ENCODE results near the gene ABHD12. TPM values are rescaled to one million over a fixed set of nuclear protein-coding genes. Genes with fewer than 3 reads are reported as not detected.

ABHD12 gene
- total RNA-seq, 3 donors from 2014 or later = 26.9 to 67.7 (median 53.4) TPM

DNA sequence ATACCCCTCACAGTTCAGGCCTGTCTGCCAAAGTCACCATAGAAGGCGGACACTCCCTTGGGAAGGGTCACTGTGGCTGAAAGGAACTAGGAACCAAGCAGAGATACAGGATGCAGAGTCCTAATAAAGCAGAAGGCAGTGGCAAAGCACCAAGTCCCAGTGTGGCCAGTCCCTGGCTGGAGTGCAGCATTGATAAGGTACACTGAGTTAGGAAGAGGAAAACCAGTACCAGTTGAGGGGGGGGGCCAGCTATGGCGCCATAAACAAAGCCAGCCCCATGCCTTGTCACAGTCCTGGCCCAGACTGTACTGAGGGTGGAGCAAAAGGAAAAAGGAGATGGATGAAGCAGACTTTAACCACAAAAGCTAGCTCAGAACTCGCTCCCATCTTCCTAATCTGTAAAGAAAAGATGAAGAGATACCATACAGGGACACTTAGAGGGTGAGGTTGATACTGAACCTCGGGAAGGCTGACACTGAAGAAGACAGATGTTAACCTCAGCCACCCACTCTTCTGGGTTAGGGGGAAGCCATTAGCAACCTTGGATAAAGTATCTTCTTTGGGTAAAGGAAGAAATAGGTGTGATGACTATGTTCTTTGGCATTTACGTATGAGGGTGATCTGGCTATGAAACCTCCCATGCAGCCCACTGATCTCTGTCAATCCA, 7.8 kb downstream of the ABHD12 start:
- no peak overlapping the region for H3K27ac ChIP-seq
- no peaks in the 10 kb centered on the region for H3K9me3 ChIP-seq
- H3K4me1 ChIP-seq = no peaks in the 10 kb centered on the region
- H3K27me3 ChIP-seq = no peaks in the 10 kb centered on the region
- no peak for TF ChIP-seq POLR2AphosphoS5 (IDR thresholded peaks at IDR 0.05)
- no peak for TF ChIP-seq POLR2A (IDR thresholded peaks at IDR 0.05)
- TF ChIP-seq, protein P1, sequence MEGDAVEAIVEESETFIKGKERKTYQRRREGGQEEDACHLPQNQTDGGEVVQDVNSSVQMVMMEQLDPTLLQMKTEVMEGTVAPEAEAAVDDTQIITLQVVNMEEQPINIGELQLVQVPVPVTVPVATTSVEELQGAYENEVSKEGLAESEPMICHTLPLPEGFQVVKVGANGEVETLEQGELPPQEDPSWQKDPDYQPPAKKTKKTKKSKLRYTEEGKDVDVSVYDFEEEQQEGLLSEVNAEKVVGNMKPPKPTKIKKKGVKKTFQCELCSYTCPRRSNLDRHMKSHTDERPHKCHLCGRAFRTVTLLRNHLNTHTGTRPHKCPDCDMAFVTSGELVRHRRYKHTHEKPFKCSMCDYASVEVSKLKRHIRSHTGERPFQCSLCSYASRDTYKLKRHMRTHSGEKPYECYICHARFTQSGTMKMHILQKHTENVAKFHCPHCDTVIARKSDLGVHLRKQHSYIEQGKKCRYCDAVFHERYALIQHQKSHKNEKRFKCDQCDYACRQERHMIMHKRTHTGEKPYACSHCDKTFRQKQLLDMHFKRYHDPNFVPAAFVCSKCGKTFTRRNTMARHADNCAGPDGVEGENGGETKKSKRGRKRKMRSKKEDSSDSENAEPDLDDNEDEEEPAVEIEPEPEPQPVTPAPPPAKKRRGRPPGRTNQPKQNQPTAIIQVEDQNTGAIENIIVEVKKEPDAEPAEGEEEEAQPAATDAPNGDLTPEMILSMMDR (IDR thresholded peaks at IDR 0.05) = no peak
- H3K4me3 ChIP-seq = no peak overlapping the region
- DNase-seq (ENCODE audit: low spot score in 2 of 2) = no peak
- H3K36me3 ChIP-seq = no peaks in the 10 kb centered on the region
- intact Hi-C loops (cut with DNase I; ENCODE audit: low total_unique reads) = no loop called here

- Histone ChIP-seq H3K4me3 (no peak overlapping the region), H3K9me3 (no peaks in the 10 kb centered on the region), H3K4me1 (no peaks in the 10 kb centered on the region), H3K36me3 (no peaks in the 10 kb centered on the region), H3K27ac (no peak overlapping the region), H3K27me3 (no peaks in the 10 kb centered on the region)
- no peak for DNase-seq (ENCODE audit: low spot score in 2 of 2)
- TF ChIP-seq, protein P1 (IDR thresholded peaks at IDR 0.05) = no peak
- TF ChIP-seq POLR2AphosphoS5 (IDR thresholded peaks at IDR 0.05) (no peak), POLR2A (IDR thresholded peaks at IDR 0.05) (no peak)
- intact Hi-C loops (cut with DNase I; ENCODE audit: low total_unique reads) = no loop called here
These were observed 9.6 kb downstream of the ABHD12 start for GRCh38 chr20:25380945-25381614.

- no peaks in the 10 kb centered on the region for H3K9me3 ChIP-seq
- no peaks in the 10 kb centered on the region for H3K36me3 ChIP-seq
- TF ChIP-seq, protein P1 (IDR thresholded peaks at IDR 0.05) = no peak
- no peak for TF ChIP-seq POLR2A (IDR thresholded peaks at IDR 0.05)
- no peak for TF ChIP-seq POLR2AphosphoS5 (IDR thresholded peaks at IDR 0.05)
- no peaks in the 10 kb centered on the region for H3K27me3 ChIP-seq
- no peak for DNase-seq (ENCODE audit: low spot score in 2 of 2)
- H3K4me3 ChIP-seq = no peak overlapping the region
- no peak overlapping the region for H3K27ac ChIP-seq
- H3K4me1 ChIP-seq = no peaks in the 10 kb centered on the region
- intact Hi-C loops (cut with DNase I; ENCODE audit: low total_unique reads) = no loop called here
These were observed 11.5 kb downstream of the ABHD12 start for GRCh38 chr20:25378884-25379733.

DNA sequence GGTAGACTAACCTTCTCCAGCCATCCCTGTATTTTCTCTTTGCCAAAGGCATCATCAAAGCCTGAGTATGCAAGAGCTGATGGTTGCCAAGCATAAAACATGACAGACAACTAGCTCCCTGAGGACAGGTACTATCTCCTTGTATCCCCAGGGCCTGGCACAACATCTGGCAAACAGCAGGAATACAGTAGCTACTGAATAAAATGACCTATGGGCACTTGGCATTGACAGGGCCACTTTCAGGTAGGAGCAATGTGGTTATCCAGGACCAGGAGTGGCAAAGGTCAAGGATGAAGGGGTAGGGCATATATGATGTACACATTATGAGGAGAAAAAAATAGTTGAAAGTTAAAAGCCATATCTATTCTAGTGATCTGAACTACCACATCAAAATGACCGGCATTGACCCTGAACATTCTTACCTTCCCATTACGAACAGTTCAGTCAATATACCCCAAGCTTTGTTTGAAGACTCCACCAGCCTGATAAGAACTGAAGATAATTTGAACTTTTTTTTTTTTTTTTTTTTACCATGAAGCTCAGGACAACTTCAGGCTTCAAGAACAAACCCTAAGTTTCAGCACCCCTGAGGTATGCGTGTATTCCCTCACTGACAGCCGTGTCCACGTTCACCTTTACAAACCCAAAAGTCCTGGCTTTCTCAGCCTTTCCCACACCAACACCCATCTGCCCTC, 12.3 kb downstream of the ABHD12 start:
- H3K27me3 ChIP-seq = no peaks in the 10 kb centered on the region
- H3K9me3 ChIP-seq = no peaks in the 10 kb centered on the region
- no peak overlapping the region for H3K27ac ChIP-seq
- TF ChIP-seq, protein P1 (IDR thresholded peaks at IDR 0.05) = no peak
- TF ChIP-seq POLR2A (IDR thresholded peaks at IDR 0.05) (no peak), POLR2AphosphoS5 (IDR thresholded peaks at IDR 0.05) (no peak)
- H3K4me3 ChIP-seq = no peak overlapping the region
- no peaks in the 10 kb centered on the region for H3K4me1 ChIP-seq
- intact Hi-C loops (cut with DNase I; ENCODE audit: low total_unique reads) = no loop called here
- H3K36me3 ChIP-seq = no peaks in the 10 kb centered on the region
- no peak for DNase-seq (ENCODE audit: low spot score in 2 of 2)
